Fibroblast of gingiva (primary cell): Measurements from ENCODE around the gene MYT1.

ENCODE experiments used
- DNase-seq: peaks from one replicate; pipeline ENCODE4 v3.0.0-alpha.2; 2011; ENCODE audit warnings: low read depth

MYT1 gene

GRCh38 chr20:64247307-64247618 lies 83.0 kb downstream of the MYT1 start:
- DNase-seq, result no peak

- no peak for DNase-seq
Observed at GRCh38 chr20:64247970-64248841, 84.0 kb downstream of the MYT1 start.

GRCh38 chr20:64250027-64250426 lies 85.8 kb downstream of the MYT1 start:
- DNase-seq, result no peak

GRCh38 chr20:64253000-64253383 lies 88.7 kb downstream of the MYT1 start:
- no peak for DNase-seq

GRCh38 chr20:64253443-64253842 lies 89.2 kb downstream of the MYT1 start:
- no peak for DNase-seq

GRCh38 chr20:64254156-64254555 lies 89.9 kb downstream of the MYT1 start:
- DNase-seq, result no peak

- DNase-seq, result no peak
Observed at GRCh38 chr20:64254571-64255360, 90.5 kb downstream of the MYT1 start.

- DNase-seq, result peak; percentile 78
Observed at GRCh38 chr20:64255361-64256281, 91.4 kb downstream of the MYT1 start, which contains the start of gene PCMTD2. PCMTD2 (plus strand) TSS chr20:64255748; CDS start chr20:64259966, 4,218 bp downstream.

- no peak for DNase-seq
Observed at GRCh38 chr20:64256282-64256935, 92.2 kb downstream of the MYT1 start.

- no peak for DNase-seq
Observed at GRCh38 chr20:64257107-64257757, 93.0 kb downstream of the MYT1 start.

- no peak for DNase-seq
Observed at GRCh38 chr20:64258071-64258823, 94.0 kb downstream of the MYT1 start.

GRCh38 chr20:64260239-64260638 lies 96.0 kb downstream of the MYT1 start:
- DNase-seq, result no peak

GRCh38 chr20:64261138-64261537 lies 96.9 kb downstream of the MYT1 start:
- DNase-seq, result peak; percentile 54

GRCh38 chr20:64264091-64264490 lies 99.8 kb downstream of the MYT1 start:
- no peak for DNase-seq

GRCh38 chr20:64265201-64265600 lies 100.9 kb downstream of the MYT1 start:
- no peak for DNase-seq

- DNase-seq, result no peak
Observed at GRCh38 chr20:64266988-64267387, 102.7 kb downstream of the MYT1 start.

- DNase-seq, result no peak
Observed at GRCh38 chr20:64268174-64268573, 103.9 kb downstream of the MYT1 start.

- no peak for DNase-seq
Observed at GRCh38 chr20:64269604-64270411, 105.6 kb downstream of the MYT1 start.

GRCh38 chr20:64271636-64272035 lies 107.4 kb downstream of the MYT1 start:
- no peak for DNase-seq

GRCh38 chr20:64273109-64273508 lies 108.9 kb downstream of the MYT1 start:
- DNase-seq, result no peak
